Liver (tissue), 9 donors: Measurements from ENCODE around the gene SHC1. TPM values are rescaled to one million over a fixed set of nuclear protein-coding genes. Genes with fewer than 3 reads are reported as not detected.

Experiments
- DNase-seq: peaks from one replicate; pipeline ENCODE4 v3.0.0-alpha.2; 2017; ENCODE audit warnings: low spot score
- H3K27ac ChIP-seq, 2 donors: one replicate each; pipeline ENCODE4 v1.7.0; 2013; ENCODE audit warnings: inconsistent platforms in 2 of 2, low read length in 2 of 2, control low read depth in 1 of 2, low read depth in 1 of 2, mild to moderate bottlenecking in 1 of 2
- H3K27me3 ChIP-seq, 4 donors: one replicate each; pipeline versions ENCODE4 v1.6.1 to v1.7.0; 2013; ENCODE audit warnings: low read length in 3 of 4, inconsistent platforms in 1 of 4, mild to moderate bottlenecking in 1 of 4, moderate library complexity in 1 of 4; ENCODE audit not compliant: control insufficient read depth in 4 of 4, insufficient read depth in 4 of 4
- H3K36me3 ChIP-seq, 4 donors: one replicate each; pipeline versions ENCODE4 v1.6.1 to v1.7.0; 2013; ENCODE audit warnings: low read length in 3 of 4, mild to moderate bottlenecking in 3 of 4, low read depth in 1 of 4, moderate library complexity in 1 of 4; ENCODE audit not compliant: control insufficient read depth in 4 of 4, insufficient read depth in 3 of 4
- H3K4me1 ChIP-seq, 4 donors: one replicate each; pipeline versions ENCODE4 v1.6.1 to v1.7.0; 2013; ENCODE audit warnings: low read length in 3 of 4, mild to moderate bottlenecking in 3 of 4, moderate library complexity in 1 of 4; ENCODE audit not compliant: control insufficient read depth in 4 of 4, insufficient read depth in 4 of 4
- H3K4me3 ChIP-seq, 3 donors: one replicate each; pipeline versions ENCODE4 v1.6.1 to v1.7.0; 2013; ENCODE audit warnings: low read length in 3 of 3, control low read depth in 1 of 3, low read depth in 1 of 3, mild to moderate bottlenecking in 1 of 3
- H3K9ac ChIP-seq, 2 donors: one replicate each; pipeline ENCODE4 v1.7.0; 2013; ENCODE audit warnings: low read length in 2 of 2, mild to moderate bottlenecking in 2 of 2, moderate library complexity in 2 of 2, control low read depth in 1 of 2, low read depth in 1 of 2
- H3K9me3 ChIP-seq, 4 donors: one replicate each; pipeline versions ENCODE4 v1.6.1 to v1.7.0; 2013; ENCODE audit warnings: low read length in 3 of 4; ENCODE audit not compliant: control insufficient read depth in 4 of 4
- ATF3 ChIP-seq: IDR thresholded peaks from 2 replicates; pipeline ENCODE4 v1.6.1; 2016; ENCODE audit warnings: antibody characterized with exemption
- EGR1 ChIP-seq, 2 donors: IDR thresholded peaks; 2 replicates each; pipeline ENCODE4 v1.6.1; 2016 to 2018; ENCODE audit warnings: antibody characterized with exemption in 2 of 2, low read depth in 2 of 2
- FOXA1 ChIP-seq: IDR thresholded peaks from 2 replicates; pipeline ENCODE4 v1.6.1; 2016; ENCODE audit warnings: antibody characterized with exemption
- FOXA2 ChIP-seq: IDR thresholded peaks from 2 replicates; pipeline ENCODE4 v1.6.1; 2016; ENCODE audit warnings: antibody characterized with exemption
- GABPA ChIP-seq, 2 donors: IDR thresholded peaks in 1 of 2; conservative IDR thresholded peaks in 1 of 2; 2 replicates each; pipeline ENCODE4 v1.6.1; 2016; ENCODE audit warnings: antibody characterized with exemption in 2 of 2, mild to moderate bottlenecking in 1 of 2, moderate library complexity in 1 of 2
- HNF4A ChIP-seq, 2 donors: conservative IDR thresholded peaks; 2 replicates each; pipeline ENCODE4 v1.6.1; 2016; ENCODE audit warnings: antibody characterized with exemption in 2 of 2, mild to moderate bottlenecking in 2 of 2
- HNF4G ChIP-seq: IDR thresholded peaks from 2 replicates; pipeline ENCODE4 v1.6.1; 2016; ENCODE audit warnings: antibody characterized with exemption
- JUND ChIP-seq, 2 donors: IDR thresholded peaks; 2 replicates each; pipeline ENCODE4 v1.6.1; 2016; ENCODE audit warnings: antibody characterized with exemption in 2 of 2
- MAX ChIP-seq: IDR thresholded peaks from 2 replicates; pipeline ENCODE4 v1.6.1; 2016; ENCODE audit warnings: antibody characterized with exemption
- NR2F2 ChIP-seq: IDR thresholded peaks from 2 replicates; pipeline ENCODE4 v1.6.1; 2016; ENCODE audit warnings: antibody characterized with exemption
- RAD21 ChIP-seq, 2 donors: IDR thresholded peaks; 2 replicates each; pipeline ENCODE4 v1.6.1; 2016; ENCODE audit warnings: antibody characterized with exemption in 2 of 2, mild to moderate bottlenecking in 2 of 2
- REST ChIP-seq: IDR thresholded peaks from 2 replicates; pipeline ENCODE4 v1.6.1; 2016; ENCODE audit warnings: antibody characterized with exemption, mild to moderate bottlenecking
- RXRA ChIP-seq, 2 donors: IDR thresholded peaks; 2 replicates each; pipeline ENCODE4 v1.6.1; 2017 to 2018; ENCODE audit warnings: antibody characterized with exemption in 2 of 2, mild to moderate bottlenecking in 1 of 2
- SP1 ChIP-seq: IDR thresholded peaks from 2 replicates; pipeline ENCODE4 v1.6.1; 2018; ENCODE audit warnings: antibody characterized with exemption, mild to moderate bottlenecking
- TAF1 ChIP-seq: conservative IDR thresholded peaks from 2 replicates; pipeline ENCODE4 v1.6.1; 2016; ENCODE audit warnings: antibody characterized with exemption, mild to moderate bottlenecking
- YY1 ChIP-seq: IDR thresholded peaks from 2 replicates; pipeline ENCODE4 v1.6.1; 2016; ENCODE audit warnings: antibody characterized with exemption, mild to moderate bottlenecking
- WGBS: extraction: QIAGEN DNeasy Blood & Tissue Kit; methylation state at CpG from one replicate; pipeline ENCODE4 v1.1.7; 2013; 5-methylcytosine and 5-hydroxymethylcytosine counted together
- polyA plus RNA-seq, 2 donors: library from polyadenylated mRNA; stranded (reverse) in 1 of 2; unstranded in 1 of 2; fragments of 200-250 nt in 1 of 2; fragments of >200 nt in 1 of 2; fragmentation: Nextera tagmentation in 1 of 2; extraction: Ambion mirVana in 1 of 2; gene quantifications; one replicate each; pipeline versions ENCODE4 v1.2.1 to v1.2.3, GENCODE V29; 2013 to 2015
- total RNA-seq, 2 donors: library from RNA; depleted of rRNA; stranded (reverse); fragments of >200 nt; gene quantifications; one replicate each; pipeline ENCODE4 v1.2.3, GENCODE V29; 2014
- TF ChIP-seq, protein P1 (sequence below): fragments of 150-350 bp; IDR thresholded peaks from 2 replicates; pipeline ENCODE4 v1.5.1; 2017; ENCODE audit warnings: improper control_type of control experiment, low read depth, low read length; ENCODE audit not compliant: missing input control
- TF ChIP-seq, protein P2 (sequence below): IDR thresholded peaks from 2 replicates; pipeline ENCODE4 v1.6.1; 2016; ENCODE audit warnings: antibody characterized with exemption
- donor health status: healthy.
- donor health status: healthy.
- donor health status: healthy.
- donor health status: healthy.
- donor health status: healthy.

SHC1 gene
- total and polyA plus RNA-seq, 4 donors, result 27.2 to 65.5 (median 58.0) TPM

DNA sequence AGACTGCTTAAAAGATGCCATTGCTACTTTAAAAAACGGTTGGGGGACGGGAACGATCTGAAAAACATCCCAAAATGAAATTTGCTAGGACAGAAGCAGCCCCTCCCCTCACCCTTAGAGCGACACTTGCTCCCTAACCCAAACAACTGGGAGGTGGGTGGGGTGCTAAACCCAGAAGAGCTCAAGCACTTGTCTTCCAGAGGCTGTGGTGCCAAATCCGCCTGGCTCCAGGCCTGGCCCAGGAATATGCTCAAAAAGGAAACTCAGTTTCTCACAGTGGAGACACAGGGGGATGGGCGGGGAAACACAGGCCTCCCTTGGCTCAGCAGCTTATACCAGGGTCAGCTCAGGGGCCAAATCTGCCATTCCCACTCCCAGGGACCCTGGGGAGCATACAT is 14.0 kb downstream of the SHC1 start:
- H3K36me3 ChIP-seq, result peaks cover 0 to 10% (median 2%) of the 10 kb centered on the region in 4 donors
- peak overlapping the region; percentile 10 to 49 for H3K27ac ChIP-seq
- TF ChIP-seq GABPA (IDR thresholded peaks at IDR 0.05 in 1 of 2, conservative IDR thresholded peaks at IDR 0.05 in 1 of 2) (no peak), JUND (IDR thresholded peaks at IDR 0.05) (no peak), NR2F2 (no peak), RAD21 (IDR thresholded peaks at IDR 0.05) (no peak), REST (no peak), FOXA2 (no peak), YY1 (no peak), RXRA (IDR thresholded peaks at IDR 0.05) (no peak), EGR1 (IDR thresholded peaks at IDR 0.05; ENCODE audit: low read depth in 2 of 2) (no peak), FOXA1 (no peak), ATF3 (no peak), MAX (no peak), HNF4A (conservative IDR thresholded peaks at IDR 0.05) (no peak), TAF1 (no peak), SP1 (no peak), HNF4G (no peak)
- TF ChIP-seq, protein P1, sequence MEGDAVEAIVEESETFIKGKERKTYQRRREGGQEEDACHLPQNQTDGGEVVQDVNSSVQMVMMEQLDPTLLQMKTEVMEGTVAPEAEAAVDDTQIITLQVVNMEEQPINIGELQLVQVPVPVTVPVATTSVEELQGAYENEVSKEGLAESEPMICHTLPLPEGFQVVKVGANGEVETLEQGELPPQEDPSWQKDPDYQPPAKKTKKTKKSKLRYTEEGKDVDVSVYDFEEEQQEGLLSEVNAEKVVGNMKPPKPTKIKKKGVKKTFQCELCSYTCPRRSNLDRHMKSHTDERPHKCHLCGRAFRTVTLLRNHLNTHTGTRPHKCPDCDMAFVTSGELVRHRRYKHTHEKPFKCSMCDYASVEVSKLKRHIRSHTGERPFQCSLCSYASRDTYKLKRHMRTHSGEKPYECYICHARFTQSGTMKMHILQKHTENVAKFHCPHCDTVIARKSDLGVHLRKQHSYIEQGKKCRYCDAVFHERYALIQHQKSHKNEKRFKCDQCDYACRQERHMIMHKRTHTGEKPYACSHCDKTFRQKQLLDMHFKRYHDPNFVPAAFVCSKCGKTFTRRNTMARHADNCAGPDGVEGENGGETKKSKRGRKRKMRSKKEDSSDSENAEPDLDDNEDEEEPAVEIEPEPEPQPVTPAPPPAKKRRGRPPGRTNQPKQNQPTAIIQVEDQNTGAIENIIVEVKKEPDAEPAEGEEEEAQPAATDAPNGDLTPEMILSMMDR, result no peak
- TF ChIP-seq, protein P2, sequence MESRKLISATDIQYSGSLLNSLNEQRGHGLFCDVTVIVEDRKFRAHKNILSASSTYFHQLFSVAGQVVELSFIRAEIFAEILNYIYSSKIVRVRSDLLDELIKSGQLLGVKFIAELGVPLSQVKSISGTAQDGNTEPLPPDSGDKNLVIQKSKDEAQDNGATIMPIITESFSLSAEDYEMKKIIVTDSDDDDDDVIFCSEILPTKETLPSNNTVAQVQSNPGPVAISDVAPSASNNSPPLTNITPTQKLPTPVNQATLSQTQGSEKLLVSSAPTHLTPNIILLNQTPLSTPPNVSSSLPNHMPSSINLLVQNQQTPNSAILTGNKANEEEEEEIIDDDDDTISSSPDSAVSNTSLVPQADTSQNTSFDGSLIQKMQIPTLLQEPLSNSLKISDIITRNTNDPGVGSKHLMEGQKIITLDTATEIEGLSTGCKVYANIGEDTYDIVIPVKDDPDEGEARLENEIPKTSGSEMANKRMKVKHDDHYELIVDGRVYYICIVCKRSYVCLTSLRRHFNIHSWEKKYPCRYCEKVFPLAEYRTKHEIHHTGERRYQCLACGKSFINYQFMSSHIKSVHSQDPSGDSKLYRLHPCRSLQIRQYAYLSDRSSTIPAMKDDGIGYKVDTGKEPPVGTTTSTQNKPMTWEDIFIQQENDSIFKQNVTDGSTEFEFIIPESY, result no peak
- DNase-seq, result no peak
- H3K27me3 ChIP-seq, result no peaks in the 10 kb centered on the region
- H3K9ac ChIP-seq, result peak overlapping the region; percentile 27 to 42
- no peaks in the 10 kb centered on the region for H3K9me3 ChIP-seq
- peaks cover 9 to 55% (median 34%) of the 10 kb centered on the region in 4 donors for H3K4me1 ChIP-seq
- 30% methylated on average over 6 of the region's 6 CpGs for WGBS
- peak overlapping the region in 2 of 3 donors; percentile 40 to 57 for H3K4me3 ChIP-seq
